UCSD-AML1 (cell line): ENCODE results near the gene GDPD2.

Experiments
- DNase-seq: peaks from one replicate; lab custom pipeline; 2025; ENCODE audit not compliant: unreplicated experiment; lab: John Stamatoyannopoulos, UW

GDPD2 gene

DNA sequence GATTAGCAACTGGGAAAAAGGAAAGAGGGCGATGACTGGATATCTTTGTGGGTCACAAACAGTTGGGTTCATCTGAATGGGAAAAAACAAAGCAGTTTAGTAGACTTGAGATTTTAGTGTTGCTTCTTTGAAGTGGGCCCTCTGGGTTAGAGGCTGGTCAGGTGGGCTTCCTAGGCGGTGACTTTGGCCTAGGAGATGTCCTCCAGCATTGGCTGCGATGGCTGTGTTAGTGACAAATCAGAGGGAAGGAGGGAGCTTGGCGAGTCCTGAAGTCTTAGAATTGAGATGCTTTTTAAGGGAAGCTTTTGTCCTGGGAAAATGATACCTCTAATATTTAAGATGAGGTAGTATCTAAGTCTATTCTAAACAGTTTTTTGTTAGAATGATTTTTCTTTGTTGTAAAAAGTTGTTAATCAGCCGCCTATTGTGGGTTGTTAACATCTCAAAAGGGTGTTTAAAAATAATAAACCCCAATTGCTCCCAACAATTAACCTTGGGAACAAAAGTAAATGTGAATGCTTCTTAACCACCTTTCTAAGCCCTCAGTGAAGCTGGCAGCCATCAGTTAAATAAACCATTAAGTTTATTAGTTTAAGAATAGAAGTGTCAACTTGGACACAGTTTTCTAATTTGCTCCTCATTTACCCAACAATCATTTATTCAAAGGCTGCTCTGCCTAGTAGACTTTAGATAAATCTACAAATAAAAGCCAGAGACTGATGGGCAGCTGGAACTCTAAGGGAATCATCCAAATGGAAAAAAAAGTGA is 53.2 kb downstream of the GDPD2 start:
- DNase-seq = no peak

DNA sequence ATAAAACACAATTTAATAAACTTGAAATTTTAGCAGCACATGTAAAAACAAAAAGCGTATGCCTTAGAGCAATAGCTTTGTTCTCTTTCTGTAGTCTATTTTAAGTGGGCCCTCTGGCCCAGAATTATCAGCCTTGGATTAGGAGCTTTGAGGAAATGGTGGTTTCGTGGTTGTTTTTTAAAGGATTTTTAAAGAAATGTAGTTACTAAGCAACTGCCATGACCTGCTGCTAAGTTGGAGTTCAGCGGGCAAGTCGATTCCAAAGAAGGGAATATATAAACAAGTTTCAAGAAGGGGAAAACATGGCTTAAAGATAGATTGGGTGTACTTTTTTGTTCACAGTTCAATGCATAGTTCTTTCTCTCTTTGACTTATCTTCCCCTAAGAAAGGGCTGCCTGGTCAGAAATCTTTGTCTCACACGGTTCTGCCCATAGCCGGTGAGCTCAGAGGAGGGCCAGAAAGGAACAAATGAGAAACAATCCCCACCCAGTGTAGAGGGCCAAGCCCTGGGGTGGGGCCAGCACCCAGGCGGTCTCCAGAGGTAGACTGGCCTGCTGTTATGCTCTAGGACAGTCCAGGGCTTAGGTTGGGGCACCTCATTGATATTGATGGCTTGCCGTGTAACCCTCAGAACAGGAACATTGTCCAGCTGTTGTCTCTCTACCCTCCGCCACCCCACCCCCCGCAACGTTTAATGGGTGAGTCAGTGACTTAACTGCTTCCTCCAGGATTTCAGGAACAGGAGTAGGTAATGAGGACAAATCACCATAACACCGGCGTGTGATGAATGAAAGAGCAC is 54.0 kb downstream of the GDPD2 start:
- no peak for DNase-seq

DNA sequence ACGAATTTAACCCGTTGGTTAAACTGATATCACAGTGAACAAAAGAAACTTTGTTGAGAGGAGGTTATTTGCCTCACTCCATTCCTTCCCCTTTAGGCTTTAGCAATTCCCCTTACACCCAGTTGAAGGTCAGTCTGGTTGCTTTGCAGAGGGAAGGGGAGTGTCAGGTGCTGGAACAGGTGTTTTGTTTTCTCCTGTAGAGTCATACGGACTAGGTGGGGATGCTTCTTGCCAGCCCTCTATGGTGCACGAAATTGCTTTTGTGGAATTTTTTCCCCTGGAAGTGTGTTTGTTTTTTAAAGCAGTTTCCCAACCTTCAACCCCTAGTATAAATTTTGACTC is 54.6 kb downstream of the GDPD2 start:
- DNase-seq = no peak

DNA sequence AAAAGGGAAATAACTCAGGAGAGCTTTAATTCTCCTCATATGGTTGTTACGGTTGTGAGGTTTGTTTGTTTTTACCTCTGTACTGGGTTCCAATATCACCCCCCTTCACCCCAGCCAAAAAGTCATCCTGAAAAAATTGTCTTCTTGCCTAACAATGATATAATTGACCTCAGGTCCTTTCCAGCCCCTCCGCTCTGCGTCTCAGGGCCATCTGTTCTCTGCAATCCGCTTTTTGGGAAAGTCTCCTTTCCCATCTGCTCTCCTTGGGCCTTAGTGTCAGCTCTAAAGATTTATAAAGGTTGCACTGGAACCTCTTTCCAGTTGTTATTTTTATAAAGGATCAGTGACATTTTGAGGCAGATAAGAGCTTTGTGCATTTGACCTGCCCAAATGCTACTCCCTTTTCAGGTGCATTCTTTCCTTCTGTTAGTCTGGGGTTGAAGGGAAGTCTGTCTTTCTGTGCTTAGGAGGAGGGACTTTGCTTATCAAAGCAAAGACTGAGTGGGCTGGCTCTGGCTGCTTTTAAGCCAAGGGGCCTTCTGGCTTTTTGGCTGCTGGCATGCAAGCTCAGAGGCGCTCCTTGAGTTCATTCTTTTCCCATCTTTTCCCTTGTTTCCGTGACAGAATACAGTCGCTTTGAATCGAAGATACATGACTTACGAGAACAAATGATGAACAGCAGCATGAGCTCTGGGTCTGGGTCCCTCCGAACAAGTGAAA is 55.6 kb downstream of the GDPD2 start:
- no peak for DNase-seq

DNA sequence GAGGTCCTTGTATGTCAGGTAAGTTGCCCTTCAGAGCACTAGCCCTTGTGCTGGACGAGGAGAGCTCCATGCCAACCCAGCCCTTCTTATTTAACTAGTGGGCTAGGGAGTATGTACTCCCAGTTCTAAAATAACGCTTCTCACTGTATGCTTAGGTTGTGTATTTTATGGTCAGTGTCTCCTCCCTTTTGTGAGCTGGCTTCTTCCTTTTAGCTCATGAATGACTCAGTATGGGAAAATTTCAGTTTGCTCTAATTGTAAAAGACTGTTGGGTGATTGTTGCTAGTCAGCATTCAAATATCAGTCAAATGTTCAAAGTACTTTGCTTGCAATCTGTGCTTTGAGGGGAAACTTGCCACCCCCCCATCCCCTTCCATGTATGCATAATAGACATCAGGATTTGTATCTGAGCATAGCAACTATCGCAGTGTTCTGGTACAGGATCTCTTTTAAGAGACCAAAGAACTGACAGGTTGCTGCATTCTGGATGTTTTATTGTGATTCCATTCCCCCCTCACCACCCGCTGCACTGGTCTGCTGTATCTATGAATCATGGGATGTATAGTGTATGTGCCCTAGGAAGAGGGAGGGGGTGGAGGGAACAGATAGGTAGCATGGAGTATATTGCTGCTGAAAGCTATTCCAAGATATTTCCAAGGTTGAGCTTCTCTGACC is 56.3 kb downstream of the GDPD2 start:
- no peak for DNase-seq

DNA sequence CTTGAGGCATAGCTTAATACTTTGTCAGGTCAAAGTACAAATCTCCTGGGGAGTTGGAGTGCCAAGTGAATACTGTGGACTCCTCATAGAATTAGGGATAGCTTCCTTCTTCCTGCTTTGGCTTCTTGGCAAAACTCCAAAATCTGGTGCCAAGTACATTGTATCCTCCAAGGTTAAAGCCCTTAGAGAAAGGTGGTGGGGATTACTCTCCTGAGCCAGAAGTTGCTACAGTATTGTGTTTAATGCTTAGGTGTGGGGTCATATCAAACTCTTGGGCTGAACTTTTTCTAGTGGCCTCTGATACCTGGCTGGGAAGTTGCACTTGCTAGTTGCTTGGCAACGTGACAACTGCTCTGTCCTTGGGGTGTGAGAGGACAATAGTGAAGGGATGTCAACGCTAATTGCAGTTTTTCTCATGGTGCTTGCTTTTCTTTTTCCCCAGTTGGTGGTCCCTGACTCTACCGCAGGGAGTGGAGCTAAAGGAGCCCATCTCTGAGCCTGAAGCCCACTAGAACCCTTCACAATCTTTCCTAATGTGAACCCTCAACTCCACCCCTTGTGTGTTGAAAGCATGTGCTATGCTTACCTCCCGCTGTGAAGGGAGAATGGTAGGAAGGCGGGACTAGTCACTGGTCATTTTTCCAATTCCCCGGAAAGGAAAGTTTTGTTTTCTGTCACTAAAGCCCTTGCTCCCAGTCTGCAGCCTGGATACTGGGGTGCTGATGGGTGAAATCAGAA is 57.0 kb downstream of the GDPD2 start:
- no peak for DNase-seq

DNA sequence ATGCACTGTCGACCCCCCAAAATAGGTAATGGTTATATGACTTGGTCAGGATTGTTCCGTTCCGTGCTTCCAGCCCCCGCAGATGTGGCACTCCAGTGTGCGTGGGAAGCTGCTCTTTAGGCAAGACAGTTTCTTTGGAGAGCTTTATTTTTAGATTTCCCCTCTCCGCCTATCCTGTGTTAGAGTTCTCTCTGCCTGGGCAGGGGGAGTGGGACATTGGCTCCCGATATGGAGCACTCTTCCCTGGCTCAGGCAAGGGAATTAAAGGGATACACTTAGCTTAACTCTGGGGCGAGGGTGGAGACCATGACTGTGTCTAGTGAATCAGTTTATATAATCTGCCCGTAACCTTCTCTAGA is 57.5 kb downstream of the GDPD2 start:
- no peak for DNase-seq

DNA sequence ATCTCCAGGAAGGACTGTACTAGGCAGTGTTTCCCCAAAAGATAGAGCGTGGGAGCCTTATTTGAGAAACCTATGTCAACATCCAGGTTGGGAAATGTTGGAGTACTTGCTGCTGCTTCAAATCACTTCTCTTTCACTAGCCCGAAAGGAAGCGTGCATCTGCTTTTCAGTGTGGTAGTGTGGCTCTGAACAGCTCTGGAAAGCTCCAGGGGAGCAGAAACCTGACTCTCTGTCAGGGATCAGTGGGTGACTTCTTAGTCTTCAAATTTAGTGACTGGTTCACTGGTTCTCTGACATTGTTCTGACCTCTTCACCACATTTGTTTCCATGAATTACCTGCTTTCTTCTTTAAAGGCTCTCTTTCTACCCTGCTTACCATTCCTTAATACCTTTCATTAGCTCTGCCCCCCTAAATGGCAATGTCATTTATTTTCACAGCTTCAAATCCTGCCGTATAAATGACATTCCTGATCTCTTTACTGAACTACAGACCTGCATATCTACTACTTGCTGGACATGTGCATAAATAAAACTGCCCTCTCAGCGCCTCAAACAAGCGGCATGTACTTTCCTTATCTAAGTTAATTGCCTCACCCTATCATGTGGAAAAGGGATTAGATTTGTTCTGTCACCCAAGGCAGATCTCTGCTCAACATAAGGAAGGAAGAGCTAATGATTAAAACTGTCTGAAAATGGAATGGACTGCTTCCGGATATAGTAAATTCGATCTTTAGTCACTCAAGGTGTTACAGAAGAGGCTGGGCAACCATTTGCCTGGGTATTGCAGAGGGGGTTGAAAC is 58.6 kb downstream of the GDPD2 start:
- DNase-seq = no peak

DNA sequence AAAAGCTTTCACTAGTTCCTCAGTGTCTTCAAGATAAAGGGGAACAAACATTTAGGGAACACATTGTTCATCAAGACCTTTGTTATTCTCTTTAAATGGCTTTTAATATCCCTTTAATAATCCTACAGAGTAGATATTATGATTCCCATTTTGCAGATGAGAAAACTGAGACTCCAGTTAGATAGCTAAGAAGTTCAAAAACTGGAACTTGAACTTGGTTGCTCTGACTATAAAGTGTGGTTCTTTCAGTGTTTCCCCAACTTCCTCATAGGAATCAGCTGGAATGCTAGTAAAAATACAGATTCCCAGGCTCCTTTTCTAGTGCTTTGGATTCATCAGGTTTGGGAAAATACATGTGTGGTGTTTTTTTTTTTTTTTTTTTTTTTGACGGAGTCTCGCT is 59.2 kb downstream of the GDPD2 start:
- DNase-seq = no peak
